ENCODE measurements around the gene C10orf90. TPM values are rescaled to one million over a fixed set of nuclear protein-coding genes. Genes with fewer than 3 reads are reported as not detected.

C10orf90 gene
- total and polyA plus RNA-seq, 4 donors = 0.05 to 0.25 TPM; not detected in 2

- Histone ChIP-seq H3K4me3 (ENCODE audit: low read depth in 1 of 3, low read length in 3 of 3) (no peak overlapping the region), H3K9me3 (ENCODE audit: control insufficient read depth in 4 of 4, low read length in 3 of 4) (no peaks in the 10 kb centered on the region), H3K27me3 (ENCODE audit: control insufficient read depth in 4 of 4, insufficient read depth in 4 of 4, low read length in 3 of 4) (peaks cover 0 to 4% (median 0%) of the 10 kb centered on the region in 4 donors), H3K9ac (ENCODE audit: low read depth in 1 of 2, low read length in 2 of 2) (no peak overlapping the region), H3K27ac (ENCODE audit: low read depth in 1 of 2, low read length in 2 of 2) (no peak overlapping the region), H3K36me3 (ENCODE audit: control insufficient read depth in 4 of 4, insufficient read depth in 3 of 4, low read depth in 1 of 4, low read length in 3 of 4) (no peaks in the 10 kb centered on the region), H3K4me1 (ENCODE audit: control insufficient read depth in 4 of 4, insufficient read depth in 4 of 4, low read length in 3 of 4) (no peaks in the 10 kb centered on the region)
- DNase-seq (ENCODE audit: low spot score) = no peak
- WGBS = 86% methylated on average over 1 of the region's 1 CpG
- TF ChIP-seq ATF3 (IDR thresholded peaks at IDR 0.05) = no peak
- TF ChIP-seq FOXA2 (IDR thresholded peaks at IDR 0.05) = no peak
- no peak for TF ChIP-seq MAX (IDR thresholded peaks at IDR 0.05)
- TF ChIP-seq ZBTB33 (IDR thresholded peaks at IDR 0.05) = no peak
- no peak for TF ChIP-seq JUND (IDR thresholded peaks at IDR 0.05)
- TF ChIP-seq TAF1 (conservative IDR thresholded peaks at IDR 0.05) = no peak
- no peak for TF ChIP-seq FOXA1 (IDR thresholded peaks at IDR 0.05)
- TF ChIP-seq SP1 (IDR thresholded peaks at IDR 0.05) = no peak
- no peak for TF ChIP-seq HNF4A (conservative IDR thresholded peaks at IDR 0.05)
- TF ChIP-seq GABPA (IDR thresholded peaks at IDR 0.05 in 1 of 2, conservative IDR thresholded peaks at IDR 0.05 in 1 of 2) = no peak
These were observed 53.3 kb downstream of the C10orf90 start for GRCh38 chr10:126617208-126617607.

- Histone ChIP-seq H3K9me3 (ENCODE audit: control insufficient read depth in 4 of 4, low read length in 3 of 4) (no peaks in the 10 kb centered on the region), H3K4me3 (ENCODE audit: low read depth in 1 of 3, low read length in 3 of 3) (no peak overlapping the region), H3K27ac (ENCODE audit: low read depth in 1 of 2, low read length in 2 of 2) (no peak overlapping the region), H3K4me1 (ENCODE audit: control insufficient read depth in 4 of 4, insufficient read depth in 4 of 4, low read length in 3 of 4) (no peaks in the 10 kb centered on the region), H3K9ac (ENCODE audit: low read depth in 1 of 2, low read length in 2 of 2) (no peak overlapping the region), H3K27me3 (ENCODE audit: control insufficient read depth in 4 of 4, insufficient read depth in 4 of 4, low read length in 3 of 4) (peaks cover 0 to 4% (median 0%) of the 10 kb centered on the region in 4 donors), H3K36me3 (ENCODE audit: control insufficient read depth in 4 of 4, insufficient read depth in 3 of 4, low read depth in 1 of 4, low read length in 3 of 4) (no peaks in the 10 kb centered on the region)
- DNase-seq (ENCODE audit: low spot score) = no peak
- TF ChIP-seq RAD21 (IDR thresholded peaks at IDR 0.05) (no peak), CTCF (IDR thresholded peaks at IDR 0.05; ENCODE audit: low read depth, low read length, missing input control) (no peak), TAF1 (conservative IDR thresholded peaks at IDR 0.05) (no peak), YY1 (IDR thresholded peaks at IDR 0.05) (no peak)
- WGBS = 52% methylated on average over 3 of the region's 3 CpGs
These were observed 53.8 kb downstream of the C10orf90 start for GRCh38 chr10:126616737-126617136.

GRCh38 chr10:126611303-126611702, 59.2 kb downstream of the C10orf90 start:
- peaks cover 0 to 7% (median 0%) of the 10 kb centered on the region in 4 donors for H3K27me3 ChIP-seq (ENCODE audit: control insufficient read depth in 4 of 4, insufficient read depth in 4 of 4, low read length in 3 of 4)
- 85% methylated on average over 2 of the region's 2 CpGs for WGBS
- H3K9me3 ChIP-seq (ENCODE audit: control insufficient read depth in 4 of 4, low read length in 3 of 4) = no peaks in the 10 kb centered on the region
- H3K4me3 ChIP-seq (ENCODE audit: low read depth in 1 of 3, low read length in 3 of 3) = no peak overlapping the region
- no peak overlapping the region for H3K9ac ChIP-seq (ENCODE audit: low read depth in 1 of 2, low read length in 2 of 2)
- no peak for DNase-seq (ENCODE audit: low spot score)
- H3K4me1 ChIP-seq (ENCODE audit: control insufficient read depth in 4 of 4, insufficient read depth in 4 of 4, low read length in 3 of 4) = no peaks in the 10 kb centered on the region
- H3K27ac ChIP-seq (ENCODE audit: low read depth in 1 of 2, low read length in 2 of 2) = no peak overlapping the region
- H3K36me3 ChIP-seq (ENCODE audit: control insufficient read depth in 4 of 4, insufficient read depth in 3 of 4, low read depth in 1 of 4, low read length in 3 of 4) = no peaks in the 10 kb centered on the region
- TF ChIP-seq EGR1 (IDR thresholded peaks at IDR 0.05; ENCODE audit: low read depth in 2 of 2) (no peak), RAD21 (IDR thresholded peaks at IDR 0.05) (no peak), REST (IDR thresholded peaks at IDR 0.05) (no peak), GABPA (IDR thresholded peaks at IDR 0.05 in 1 of 2, conservative IDR thresholded peaks at IDR 0.05 in 1 of 2) (no peak), YY1 (IDR thresholded peaks at IDR 0.05) (no peak), ZBTB33 (IDR thresholded peaks at IDR 0.05) (no peak), HNF4G (IDR thresholded peaks at IDR 0.05) (no peak), SP1 (IDR thresholded peaks at IDR 0.05) (no peak), TAF1 (conservative IDR thresholded peaks at IDR 0.05) (no peak)

Data from liver (tissue), 9 donors.